Measurements from ENCODE around the gene NT5C2.
"Not testable (repeated sequence)": the region's sequence is repeated elsewhere in the genome, so short reads cannot be mapped to it uniquely, and the experiment has no call there.

Gene NT5C2

DNA sequence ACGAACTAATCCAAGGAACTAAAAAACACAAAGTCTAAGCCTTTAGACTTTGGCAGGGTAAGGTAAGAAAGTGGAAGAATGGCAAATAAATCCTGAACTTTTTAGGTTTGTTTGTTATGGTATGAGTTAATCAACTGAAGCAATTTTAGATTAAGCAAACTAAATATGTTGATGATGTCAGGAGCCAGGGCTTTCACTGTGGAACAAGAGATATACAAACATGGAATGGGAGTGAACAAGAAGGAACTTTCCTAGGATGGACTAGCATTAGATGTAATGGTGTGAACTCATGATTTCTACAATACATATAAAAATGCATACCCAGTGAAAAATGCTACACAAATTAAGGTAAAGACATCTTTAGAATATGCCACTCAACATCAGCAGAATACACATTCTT lies 35.8 kb downstream of the NT5C2 start:
- no peak for DNase-seq

DNA sequence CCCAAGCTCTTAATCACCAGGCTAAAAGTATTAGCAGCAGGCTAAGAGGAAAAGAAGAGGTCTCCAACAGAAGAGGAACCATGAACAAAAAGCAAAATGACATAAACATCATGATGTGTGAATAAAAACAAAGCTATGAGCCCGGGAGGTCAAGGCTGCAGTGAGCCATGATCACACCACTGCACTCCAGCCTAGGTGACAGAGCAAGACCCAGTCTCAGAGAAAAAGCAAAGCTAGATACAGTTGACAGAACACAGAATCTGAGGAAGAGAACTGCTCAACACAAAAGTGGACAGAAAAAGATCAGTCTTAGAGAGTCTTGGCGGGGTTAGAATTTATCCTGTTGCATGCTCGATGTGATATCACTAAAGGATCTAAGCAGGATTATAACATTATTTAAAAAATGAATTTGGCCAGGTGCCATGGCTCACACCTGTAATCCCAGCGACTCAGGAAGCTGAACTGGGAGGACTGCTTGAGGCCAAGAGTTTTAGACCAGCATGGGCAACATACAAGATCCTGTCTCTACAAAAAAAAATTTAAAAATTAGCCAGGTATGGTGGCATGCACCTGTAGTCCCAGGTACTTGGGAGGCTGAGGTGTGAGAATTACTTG lies 37.5 kb downstream of the NT5C2 start:
- peak; percentile 13 for DNase-seq

DNA sequence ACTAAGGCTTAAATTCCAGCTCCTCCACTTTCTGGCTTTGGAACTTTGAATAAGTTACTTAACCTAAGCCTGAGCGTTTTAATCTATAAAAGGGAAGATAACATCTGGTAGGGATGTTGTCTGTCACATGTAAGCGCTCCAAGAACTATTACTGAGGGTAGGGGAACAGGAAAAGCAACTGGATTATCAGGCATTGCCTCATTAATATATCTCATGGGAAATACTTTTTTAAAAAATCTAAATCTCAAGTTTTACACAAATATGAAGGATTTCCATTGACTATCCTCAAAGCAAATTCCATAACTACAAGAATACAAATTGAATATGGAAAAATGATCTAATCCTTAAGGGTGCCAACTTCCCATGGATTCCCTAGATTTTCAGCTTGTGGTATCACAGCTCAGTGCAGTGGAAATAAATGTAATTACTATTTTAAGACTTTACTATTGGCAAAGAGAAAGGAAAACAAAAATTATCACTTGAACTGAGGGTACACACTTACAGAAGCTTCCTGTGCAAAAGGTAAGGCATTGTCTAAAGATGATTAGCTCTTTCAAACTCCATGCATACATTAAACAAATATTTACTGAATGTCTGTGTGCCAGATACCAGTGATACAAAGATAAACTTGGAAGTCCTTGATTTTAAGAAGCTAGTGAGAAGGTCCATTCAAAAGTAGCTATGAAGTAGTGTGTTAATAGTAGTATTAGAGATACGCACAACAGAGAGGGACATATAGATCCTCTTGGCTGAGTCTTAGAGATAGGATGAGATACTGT lies 38.4 kb downstream of the NT5C2 start:
- no peak for DNase-seq

DNA sequence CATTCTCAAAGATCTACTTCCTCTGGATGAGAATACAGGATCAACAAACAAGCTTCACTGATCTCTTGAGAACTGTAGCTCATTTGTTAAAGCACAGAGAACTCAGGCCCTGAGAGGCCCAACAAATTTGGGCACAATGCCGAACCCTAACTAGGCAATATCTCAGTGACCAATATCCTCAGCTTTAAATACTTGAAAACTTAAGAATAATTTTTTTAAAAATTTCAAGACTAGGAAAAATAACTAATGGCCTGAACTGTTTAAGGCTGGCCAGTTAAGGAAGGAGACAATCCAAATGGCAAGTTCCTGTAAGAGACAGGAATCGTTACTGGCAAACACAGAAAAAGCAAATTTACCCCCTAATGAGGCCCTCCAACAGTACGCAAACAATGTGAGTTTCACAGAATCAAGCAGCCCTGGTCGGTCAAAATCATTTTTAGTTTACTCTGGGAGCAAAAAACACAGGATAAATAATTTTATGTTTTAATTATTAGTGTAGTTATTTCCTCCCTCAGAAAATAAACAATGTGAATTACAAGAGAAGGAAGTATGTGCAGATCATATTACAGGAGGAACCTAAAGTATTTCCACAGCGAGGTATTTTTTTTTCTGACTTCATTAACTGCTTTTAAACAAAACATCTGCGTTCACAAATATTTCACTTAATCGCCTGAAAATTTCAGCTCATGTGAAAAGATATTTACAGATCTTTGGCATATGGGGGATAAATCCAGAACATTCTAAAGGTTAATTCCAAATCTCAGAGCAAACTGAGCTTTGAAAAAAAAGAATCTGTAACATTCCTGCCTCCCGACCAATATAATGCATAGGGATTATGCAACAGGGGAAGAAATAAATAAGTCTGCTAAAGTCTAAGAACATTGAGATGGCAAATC lies 39.5 kb downstream of the NT5C2 start:
- DNase-seq = peak; percentile 72

GRCh38 chr10:103149991-103150622 lies 43.0 kb downstream of the NT5C2 start:
- no peak for DNase-seq

DNA sequence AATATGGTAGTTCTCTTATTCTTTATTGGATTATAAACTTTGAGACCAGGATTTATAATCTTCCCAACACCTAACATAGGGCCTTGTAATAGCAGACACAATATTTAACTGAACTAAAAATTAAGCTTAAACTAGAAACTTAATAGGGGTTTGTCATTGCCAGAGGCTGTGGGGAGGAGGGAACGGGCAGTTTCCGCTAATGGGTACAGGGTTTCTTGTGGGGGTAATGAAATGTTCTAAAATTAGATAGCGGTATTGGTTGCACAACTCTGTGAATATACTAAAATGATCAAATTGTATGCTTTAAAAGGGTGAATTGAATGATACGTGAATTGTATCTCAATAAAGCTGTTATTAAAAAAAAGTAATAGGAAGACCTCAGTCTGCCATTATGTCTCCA lies 45.4 kb downstream of the NT5C2 start:
- no peak for DNase-seq

GRCh38 chr10:103145860-103146466 lies 47.1 kb downstream of the NT5C2 start:
- DNase-seq = peak; percentile 86

- DNase-seq = peak; percentile 60
Measured at GRCh38 chr10:103145046-103145445, 48.0 kb downstream of the NT5C2 start.

DNA sequence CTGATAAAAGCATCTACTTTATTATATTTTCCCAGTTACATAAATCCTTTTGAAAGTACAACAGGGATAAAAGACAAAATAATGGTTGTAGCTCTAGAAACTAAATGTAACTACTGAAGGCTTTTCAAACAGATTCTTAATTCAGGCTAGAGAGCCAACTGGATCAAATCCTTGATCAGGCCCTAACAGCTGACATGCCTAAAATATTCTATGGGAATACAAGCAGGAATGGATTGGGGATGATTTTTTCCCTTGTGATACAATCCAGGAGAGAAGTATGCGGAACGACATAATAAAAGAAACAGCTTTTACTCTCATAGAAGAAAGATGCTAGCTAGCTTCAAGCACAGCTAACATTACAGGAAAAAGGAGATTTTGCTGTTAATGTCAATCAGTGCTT lies 49.0 kb downstream of the NT5C2 start:
- no peak for DNase-seq

DNA sequence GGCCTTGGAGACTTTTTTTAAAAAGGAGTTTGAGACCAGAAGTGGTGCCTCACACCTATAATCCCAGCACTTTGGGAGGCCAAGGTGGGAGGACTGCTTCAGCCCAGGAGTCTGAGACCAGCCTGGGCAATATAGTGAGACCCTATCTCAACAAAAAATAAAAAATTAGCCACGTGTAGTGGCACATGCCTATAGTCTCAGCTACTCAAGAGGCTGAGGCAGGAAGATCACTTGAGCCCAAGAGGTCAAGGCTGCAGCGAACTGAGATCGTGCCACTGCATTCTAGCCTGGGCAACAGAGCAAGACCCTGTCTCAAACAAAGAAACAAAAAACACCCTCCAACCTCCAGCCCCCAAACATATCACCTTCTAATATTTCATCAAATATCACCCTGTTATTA lies 49.4 kb downstream of the NT5C2 start:
- DNase-seq = not testable (repeated sequence)

DNA sequence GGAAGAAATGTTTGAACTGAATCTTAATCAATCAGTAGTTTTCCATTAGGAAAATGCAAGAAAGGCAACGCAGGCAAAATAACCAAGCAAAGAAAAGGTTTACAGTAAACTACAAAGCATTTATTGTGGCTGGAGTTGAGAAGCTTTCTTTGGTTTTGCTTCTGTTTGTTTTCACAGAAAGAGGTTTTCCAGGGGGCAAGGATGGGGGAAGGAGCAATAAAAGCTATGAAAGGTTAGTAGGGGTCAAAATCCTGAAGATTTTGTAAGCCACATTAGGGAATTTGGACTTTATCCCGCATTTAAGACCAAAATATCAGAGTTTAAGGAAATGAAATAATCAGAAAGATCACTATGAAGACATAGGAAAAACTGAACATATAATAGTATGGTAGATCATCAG lies 51.1 kb downstream of the NT5C2 start:
- DNase-seq = no peak

GRCh38 chr10:103140469-103140868 lies 52.6 kb downstream of the NT5C2 start:
- no peak for DNase-seq

DNA sequence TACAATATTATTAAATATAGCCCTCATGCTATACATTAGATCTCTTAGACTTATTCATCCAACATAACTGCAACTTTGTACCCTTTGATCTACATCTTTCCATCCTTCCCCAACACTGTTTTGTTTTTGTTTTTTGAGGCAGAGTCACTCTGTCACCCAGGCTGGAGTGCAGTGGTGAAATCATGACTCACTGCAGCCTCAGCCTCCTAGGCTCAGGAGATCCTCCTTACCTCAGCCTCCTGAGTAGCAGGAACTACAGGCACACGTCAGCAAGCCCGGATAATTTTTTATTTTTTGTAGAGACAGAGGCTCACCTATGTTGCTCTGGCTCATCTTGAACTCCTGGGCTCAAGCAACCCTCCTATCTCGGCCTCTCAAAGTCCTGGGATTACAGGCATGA lies 53.3 kb downstream of the NT5C2 start:
- DNase-seq = no peak

- not testable (repeated sequence) for DNase-seq
Measured at GRCh38 chr10:103135168-103135567, 57.9 kb downstream of the NT5C2 start.

GRCh38 chr10:103130910-103131309 lies 62.2 kb downstream of the NT5C2 start:
- DNase-seq = no peak

GRCh38 chr10:103130180-103130579 lies 62.9 kb downstream of the NT5C2 start:
- not testable (repeated sequence) for DNase-seq

DNA sequence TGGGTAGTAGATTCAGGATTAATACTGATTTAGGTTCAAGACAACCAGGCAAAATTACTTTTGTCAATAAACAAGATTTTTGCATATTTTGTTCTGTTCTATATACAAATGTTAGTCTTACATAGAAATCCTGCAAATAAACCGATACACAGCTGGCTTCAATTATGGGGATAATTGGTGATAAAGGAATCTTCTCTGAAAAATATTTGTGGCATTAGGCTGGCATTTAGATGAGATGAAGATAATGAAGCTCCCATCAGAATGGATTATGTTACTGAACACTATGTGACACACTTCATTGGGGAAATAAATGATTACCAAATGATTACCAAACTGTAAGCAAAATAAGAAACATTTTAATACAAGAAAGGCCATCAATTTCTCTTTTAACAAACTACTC lies 65.8 kb downstream of the NT5C2 start:
- DNase-seq = no peak

GRCh38 chr10:103125323-103126267 lies 67.5 kb downstream of the NT5C2 start:
- no peak for DNase-seq

- DNase-seq = no peak
Measured at GRCh38 chr10:103124420-103125096, 68.5 kb downstream of the NT5C2 start.

DNA sequence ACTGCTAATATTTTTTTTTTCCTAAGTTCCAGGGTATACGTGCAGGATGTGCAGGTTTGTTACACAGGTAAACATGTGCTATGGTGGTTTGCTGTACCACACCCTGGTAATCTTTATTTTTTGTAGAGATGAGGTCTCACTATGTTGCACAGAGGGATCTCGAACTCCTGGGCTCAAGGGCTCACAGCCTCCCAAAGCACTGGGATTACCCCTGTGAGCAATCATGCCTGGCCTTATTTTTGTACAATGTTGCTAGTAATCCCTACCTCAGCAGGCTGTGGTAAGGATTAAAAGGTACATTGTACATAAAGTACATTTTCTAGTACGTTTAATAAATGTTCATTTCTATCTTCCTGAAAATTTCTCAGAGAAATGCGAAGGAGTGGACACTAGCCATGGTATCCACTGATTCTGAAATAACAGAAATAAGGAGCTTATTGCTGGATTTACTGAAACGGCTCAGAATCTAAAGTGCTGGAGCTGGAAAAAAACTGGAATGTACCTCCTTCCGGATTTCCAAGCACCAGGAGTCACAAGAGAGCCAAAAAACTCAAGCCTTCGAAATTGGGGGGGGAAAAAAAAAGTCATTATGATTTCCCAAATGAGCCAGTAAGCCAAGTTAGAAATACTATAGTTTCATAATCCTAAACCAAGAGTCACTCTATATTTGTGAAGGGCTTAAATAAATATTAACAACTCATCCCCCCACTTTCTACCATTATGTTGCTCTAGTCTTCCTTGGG lies 69.6 kb downstream of the NT5C2 start:
- peak; percentile 10 for DNase-seq
